GM12801 (cell line): Measurements from ENCODE around the gene TMEM87B.

ENCODE experiments used
- TF ChIP-seq, protein P1 (sequence below): IDR thresholded peaks from one replicate; pipeline ENCODE4 v1.5.1; 2011; ENCODE audit warnings: control low read depth; ENCODE audit not compliant: insufficient read length; ENCODE audit errors: extremely low read depth

The TMEM87B gene

DNA sequence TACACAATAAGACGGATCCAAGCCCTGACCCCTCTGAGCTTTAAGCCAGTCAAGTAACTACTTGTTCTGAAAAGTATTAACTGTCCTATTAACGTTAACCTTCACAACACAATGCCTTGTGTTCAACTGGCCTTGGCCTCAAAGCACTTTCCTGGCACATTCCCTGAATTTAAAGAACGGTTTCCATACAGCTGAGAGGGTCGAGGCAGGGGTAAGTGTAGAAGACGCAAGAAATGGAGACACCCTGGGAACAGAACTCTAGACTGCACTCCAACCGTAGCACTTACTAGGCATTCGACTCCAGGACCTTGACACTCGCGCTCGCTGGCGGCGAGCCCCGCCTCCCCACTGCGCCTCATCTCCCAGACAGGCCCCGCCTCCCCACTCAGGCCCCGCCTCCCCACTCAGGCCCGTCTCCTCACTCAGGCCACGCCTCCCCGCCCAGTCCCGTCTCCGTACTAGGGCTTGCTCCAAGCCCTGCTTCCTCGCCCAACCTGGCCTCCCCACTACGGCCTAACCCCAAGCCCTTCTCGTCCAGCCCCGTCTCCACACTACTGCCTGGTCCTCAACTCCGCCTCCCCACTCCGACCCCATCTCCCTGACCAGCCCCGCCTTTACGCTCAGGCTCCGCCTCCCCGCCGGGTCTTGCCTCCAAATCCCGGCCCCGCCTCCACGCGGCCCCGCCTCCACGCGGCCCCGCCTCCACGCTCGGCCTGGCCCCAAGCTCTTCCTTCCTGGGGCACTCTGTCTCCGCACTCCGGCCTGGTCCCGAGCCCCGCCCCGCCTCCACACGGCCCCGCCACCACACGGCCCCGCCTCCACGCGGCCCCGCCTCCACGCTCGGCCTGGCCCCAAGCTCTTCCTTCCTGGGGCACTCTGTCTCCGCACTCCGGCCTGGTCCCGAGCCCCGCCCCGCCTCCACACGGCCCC lies 887 bp upstream of the TMEM87B start:
- TF ChIP-seq, protein P1, sequence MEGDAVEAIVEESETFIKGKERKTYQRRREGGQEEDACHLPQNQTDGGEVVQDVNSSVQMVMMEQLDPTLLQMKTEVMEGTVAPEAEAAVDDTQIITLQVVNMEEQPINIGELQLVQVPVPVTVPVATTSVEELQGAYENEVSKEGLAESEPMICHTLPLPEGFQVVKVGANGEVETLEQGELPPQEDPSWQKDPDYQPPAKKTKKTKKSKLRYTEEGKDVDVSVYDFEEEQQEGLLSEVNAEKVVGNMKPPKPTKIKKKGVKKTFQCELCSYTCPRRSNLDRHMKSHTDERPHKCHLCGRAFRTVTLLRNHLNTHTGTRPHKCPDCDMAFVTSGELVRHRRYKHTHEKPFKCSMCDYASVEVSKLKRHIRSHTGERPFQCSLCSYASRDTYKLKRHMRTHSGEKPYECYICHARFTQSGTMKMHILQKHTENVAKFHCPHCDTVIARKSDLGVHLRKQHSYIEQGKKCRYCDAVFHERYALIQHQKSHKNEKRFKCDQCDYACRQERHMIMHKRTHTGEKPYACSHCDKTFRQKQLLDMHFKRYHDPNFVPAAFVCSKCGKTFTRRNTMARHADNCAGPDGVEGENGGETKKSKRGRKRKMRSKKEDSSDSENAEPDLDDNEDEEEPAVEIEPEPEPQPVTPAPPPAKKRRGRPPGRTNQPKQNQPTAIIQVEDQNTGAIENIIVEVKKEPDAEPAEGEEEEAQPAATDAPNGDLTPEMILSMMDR = no peak

DNA sequence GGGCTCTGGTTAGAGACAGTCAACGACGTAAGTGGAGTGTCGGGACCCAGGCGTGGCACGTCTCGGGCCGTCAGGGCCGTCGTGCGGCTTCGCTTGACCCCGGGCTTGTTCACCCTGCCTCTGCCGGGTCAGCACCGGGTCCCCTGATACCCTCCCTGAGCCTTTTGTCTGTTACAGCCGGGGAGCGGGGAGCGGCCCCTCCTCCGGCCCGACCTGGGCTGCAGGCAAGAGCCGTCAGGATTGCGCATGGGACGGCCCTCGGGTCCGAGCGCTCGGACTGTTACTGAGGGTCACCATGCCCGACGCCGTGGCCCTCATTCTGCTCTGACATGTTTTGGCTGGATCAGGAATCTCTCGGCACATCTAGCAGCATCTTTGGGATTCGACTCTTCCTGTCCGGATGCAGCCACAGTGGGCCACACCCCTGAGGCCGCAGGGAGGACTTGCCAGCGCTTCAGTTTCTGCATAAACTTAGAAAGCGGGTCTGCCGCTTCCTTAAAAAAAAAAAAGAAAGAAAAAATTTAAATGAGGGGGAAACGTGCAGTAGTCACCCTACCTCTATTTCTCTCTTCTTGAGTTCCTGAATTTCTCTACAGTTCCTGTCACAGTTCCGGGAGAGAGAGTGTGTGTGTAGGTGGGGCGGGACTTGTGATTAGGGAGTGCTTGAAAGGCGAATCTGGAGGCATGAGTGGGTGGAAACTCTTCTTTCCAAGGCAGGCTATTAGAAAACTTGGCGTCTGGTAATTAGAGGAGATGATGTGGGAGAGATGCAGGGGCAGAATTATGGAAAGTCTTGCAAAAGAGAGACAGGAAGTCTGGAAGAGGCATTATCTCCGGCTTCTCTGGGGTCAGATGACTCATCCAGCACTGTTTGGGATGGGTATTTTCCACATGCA lies 909 bp downstream of the TMEM87B start:
- TF ChIP-seq, protein P1 = no peak

DNA sequence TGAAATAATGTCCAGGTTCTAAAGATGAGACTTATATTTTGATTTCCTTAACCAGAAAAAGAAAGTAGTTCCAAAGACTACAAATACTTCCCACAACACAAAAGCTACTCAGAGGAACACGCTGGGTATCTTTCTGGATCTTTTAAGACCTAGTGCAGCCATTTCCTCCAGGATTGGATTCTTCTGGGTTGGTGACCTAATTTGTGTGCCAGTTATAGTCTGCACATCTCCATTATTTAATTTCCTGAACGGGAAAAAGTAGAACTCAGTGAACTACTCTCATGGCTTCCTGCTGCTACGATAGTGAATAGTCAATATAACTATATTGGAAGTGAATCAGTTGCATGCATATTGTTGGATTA lies 1.5 kb downstream of the TMEM87B start:
- TF ChIP-seq, protein P1 = no peak

DNA sequence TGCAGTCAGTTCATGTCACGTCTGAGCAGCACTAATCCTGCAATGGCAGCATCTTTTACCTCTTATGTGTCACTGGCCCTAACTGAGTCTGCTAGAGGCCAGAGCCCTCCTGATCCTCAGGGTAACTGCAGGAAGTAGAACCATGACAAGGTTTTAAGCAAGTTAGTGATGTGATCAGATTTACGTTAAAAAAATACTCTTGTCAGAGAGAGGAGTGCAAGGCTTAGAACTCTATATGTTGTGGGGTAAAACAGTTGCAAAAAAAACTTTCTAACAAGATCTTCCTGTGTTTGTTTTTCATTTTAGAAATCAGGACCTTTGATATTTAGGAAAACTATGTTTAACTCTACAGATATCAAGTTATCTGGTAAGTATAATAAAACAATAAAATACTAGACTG lies 4.6 kb downstream of the TMEM87B start:
- TF ChIP-seq, protein P1 = no peak

DNA sequence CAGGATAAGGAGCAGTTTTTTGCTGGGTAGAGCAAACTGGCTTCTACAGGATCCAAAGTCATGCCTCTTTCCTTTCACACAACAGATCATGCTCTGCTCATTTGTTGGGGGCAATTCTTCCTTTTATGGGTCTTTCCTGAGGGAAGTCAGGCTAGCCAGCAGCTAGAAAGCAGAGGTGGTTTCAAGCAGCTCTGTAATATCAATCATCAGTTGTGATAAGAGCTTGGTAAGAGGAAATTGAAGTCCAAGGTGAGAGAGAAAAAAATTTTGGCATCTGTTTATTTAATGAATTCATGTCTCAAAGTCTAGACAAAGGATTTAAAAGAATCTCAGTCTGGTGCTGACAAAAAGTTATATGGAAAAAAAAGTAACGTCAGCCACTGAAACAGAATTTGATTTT lies 6.2 kb downstream of the TMEM87B start:
- TF ChIP-seq, protein P1 = no peak

DNA sequence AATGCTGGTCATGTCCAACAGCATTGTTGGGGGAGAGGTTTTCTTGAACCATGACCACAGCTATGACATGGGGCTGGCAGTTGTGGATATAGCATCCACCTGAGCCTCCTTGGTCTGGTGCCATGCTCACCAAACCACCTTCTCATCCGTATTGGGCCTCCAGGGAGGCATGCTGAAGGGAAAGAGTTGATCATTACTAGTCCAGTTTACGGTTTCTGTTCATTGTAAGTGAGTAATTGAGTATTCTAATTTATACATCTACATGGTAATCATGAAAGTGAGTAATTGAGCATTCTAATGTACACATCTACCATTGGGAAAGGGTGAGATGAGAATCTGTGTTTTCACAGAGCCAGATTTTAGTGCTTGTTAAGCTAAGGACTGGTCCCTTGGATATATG lies 6.8 kb downstream of the TMEM87B start:
- TF ChIP-seq, protein P1 = no peak

DNA sequence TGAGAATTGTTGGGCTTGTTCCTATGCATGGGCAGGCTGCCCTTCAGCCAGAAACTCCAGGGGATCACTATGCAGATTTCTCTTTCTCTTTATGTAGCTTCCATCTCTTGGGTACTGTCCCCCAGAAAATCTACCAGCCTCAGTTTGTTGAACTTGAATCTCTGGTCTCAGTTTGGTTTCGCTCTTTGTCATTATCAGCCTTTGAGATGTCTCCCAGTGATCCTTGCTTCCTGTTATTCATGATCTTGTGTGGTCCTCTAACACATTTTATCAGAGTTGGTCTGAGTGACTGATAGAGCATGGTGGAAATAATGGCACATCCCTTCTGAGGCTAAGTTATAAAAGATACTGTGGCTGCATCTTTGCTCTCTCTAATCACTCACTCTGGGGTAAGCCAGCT lies 7.8 kb downstream of the TMEM87B start:
- TF ChIP-seq, protein P1 = no peak
